HG03064 (cell line): Measurements from ENCODE around the gene ZNF469.

Experiments used
- ATAC-seq: cut with Tn5 transposase; IDR thresholded peaks from one replicate; pipeline ENCODE4 v1.9.1; 2021; ENCODE audit warnings: low read depth; ENCODE audit not compliant: unreplicated experiment

The ZNF469 gene

GRCh38 chr16:88382491-88383400 lies at the start of gene ZNF469:
Gene ZNF469, plus strand, starts transcription at chr16:88382959. Its CDS starts 44,512 bp downstream, at chr16:88427471.
- no peak for ATAC-seq

- ATAC-seq, result no peak
Observed at GRCh38 chr16:88333848-88334777, 48.6 kb upstream of the ZNF469 start.

DNA sequence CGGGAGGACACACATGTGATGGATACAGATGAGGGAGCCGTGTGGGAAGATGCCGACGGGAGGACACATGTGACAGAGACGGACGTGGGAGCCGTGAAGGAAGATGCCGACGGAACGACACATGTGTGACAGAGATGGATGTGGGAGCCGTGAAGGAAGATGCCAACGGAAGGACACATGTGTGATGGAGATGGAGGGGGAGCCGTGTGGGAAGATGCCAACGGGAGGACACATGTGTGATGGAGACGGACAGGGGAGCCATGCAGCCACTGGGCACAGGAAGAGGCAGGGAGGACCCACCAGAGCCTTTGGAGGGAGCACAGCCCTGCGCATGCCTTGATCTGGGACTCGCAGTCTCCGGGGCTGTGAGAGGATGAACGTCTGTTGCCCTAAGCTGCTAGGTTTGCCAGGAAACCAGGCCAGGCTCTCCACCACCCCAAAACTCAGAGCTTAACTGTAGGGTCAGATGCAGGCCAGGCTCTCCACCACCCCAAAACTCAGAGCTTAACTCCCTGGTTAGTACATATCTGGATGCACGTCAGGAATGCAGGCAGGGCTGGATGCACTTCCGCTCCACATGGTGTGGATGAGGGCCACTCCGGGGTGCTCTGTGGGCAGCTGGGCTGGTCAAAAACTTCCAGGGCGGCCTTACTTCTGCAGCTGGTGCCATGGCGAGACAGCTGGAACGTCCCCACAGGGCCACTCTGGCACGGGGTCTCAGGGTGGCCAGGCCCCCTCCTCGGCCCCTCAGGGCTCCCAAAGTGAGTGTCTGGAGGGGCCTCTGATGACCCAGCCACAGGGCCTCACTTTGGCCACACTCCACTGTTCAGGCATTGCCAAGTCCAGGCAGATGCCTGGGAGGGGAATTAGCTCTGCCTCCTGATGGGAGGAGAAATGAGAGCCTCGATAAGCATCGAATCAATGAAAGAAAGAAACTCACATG lies 47.7 kb upstream of the ZNF469 start:
- no peak for ATAC-seq

GRCh38 chr16:88337021-88337420 lies 45.7 kb upstream of the ZNF469 start:
- ATAC-seq, result no peak

GRCh38 chr16:88337538-88337937 lies 45.2 kb upstream of the ZNF469 start:
- no peak for ATAC-seq

GRCh38 chr16:88338111-88338510 lies 44.6 kb upstream of the ZNF469 start:
- no peak for ATAC-seq

DNA sequence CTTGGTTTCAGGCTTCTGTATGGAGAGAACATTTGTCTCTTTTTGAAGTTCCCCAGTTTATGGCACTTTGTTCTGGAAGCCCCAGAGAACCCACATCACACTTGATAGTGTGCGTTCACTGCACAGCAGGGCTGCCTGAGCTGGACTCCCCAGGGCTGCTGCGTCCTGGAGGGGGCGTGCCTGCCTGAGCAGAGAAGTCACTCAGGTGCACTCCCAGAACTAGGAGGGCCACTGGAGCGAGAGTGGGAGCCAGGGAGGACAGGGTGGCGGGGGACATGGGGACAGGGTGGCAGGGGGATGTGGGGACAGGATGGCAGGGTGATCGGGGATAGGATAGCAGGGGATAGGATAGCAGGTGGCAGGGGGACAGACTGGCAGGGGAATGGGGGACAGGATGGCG lies 43.9 kb upstream of the ZNF469 start:
- ATAC-seq, result no peak

GRCh38 chr16:88339930-88340754 lies 42.6 kb upstream of the ZNF469 start:
- ATAC-seq, result no peak

GRCh38 chr16:88340755-88341150 lies 42.0 kb upstream of the ZNF469 start:
- no peak for ATAC-seq

- ATAC-seq, result no peak
Observed at GRCh38 chr16:88341551-88342290, 41.0 kb upstream of the ZNF469 start.

DNA sequence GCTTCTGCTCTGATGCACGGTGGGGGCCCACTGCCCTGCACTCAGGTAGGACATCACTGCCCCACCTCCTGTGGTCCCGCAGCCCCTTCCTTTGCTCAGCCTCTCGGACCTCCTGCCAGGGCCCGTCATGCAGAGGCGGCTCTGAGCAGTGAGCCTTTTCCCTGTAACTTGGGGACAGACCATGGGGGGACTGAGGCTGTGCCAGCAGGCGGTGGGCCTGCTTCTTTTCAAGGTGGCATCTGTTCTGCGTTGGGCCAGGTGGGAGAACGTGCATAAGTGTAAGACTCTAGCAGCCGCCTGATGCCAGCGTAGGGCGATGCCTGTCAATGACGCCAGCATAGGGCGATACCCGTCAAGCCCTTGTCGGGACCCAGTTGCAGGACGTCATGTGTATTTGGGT lies 40.3 kb upstream of the ZNF469 start:
- ATAC-seq, result no peak

DNA sequence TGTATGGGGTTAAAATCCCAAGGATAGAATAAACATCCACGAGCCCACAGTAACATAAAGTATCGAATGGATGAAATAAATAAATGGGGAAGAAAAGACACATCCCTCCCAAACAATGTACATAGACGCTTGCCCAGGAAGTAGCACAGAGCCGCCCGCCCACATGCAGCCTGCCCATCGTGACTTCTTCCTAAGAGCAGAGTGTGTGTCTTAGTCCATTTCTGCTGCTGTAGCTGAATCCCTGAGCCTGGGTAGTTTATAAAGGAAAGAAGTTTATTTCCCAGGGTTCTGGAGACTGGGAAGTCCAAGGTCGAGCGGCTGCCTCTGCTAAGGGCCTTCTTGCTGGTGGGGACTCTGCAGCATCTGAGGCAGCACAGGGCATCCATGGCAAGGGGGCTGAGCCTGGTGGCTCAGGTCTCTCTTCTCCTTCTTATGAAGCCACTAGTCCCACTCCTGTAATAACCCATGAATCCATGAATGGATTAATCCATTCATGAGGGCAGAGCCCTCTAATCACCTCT lies 39.4 kb upstream of the ZNF469 start:
- ATAC-seq, result no peak

- ATAC-seq, result no peak
Observed at GRCh38 chr16:88344411-88345030, 38.2 kb upstream of the ZNF469 start.

- ATAC-seq, result no peak
Observed at GRCh38 chr16:88345031-88345720, 37.6 kb upstream of the ZNF469 start.

GRCh38 chr16:88345721-88346560 lies 36.8 kb upstream of the ZNF469 start:
- ATAC-seq, result no peak

DNA sequence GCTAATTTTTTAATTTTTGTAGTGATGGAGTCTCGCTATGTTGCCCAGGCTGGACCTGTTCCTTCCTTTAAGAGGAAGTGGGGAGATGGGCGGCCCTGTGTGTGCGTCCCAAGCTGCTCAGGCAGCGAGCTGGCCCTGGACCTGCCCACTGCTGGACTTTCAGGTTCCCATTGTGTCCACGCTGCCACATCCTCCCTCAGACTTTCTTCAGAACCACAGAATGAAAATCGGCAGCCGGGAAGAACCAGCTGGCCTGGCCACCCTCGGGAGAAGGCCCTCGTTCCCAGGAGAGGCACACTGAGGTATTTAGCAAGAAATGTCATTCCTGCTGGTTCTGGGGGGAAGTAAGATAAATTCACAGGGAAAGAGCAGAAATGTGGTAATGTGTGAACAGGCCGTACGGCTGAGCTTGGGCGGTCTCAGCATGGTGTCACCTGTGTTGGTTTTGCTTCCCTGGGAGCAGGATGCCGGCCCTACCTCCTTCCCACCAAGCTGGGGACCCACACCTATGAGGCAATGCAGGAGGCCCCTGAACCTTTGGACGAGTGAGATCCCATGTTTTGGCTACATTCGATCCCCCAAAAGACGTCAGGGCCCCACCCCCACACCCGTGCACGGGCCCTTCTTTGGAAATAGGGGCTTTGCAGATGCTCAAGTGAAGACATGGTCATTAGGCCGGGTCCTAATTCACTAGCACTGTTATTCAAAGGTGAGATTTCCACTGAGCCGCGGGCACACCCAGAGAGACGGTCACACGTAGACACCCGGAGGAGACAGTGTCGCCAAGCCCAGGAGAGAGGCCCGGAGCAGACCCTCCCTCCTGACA lies 35.9 kb upstream of the ZNF469 start:
- ATAC-seq, result no peak
